ENCODE measurements around the gene TBC1D8B. TPM values are rescaled to one million over a fixed set of nuclear protein-coding genes. Genes with fewer than 3 reads are reported as not detected.

The TBC1D8B gene
- total and polyA plus RNA-seq, 9 of the 15 experiments (the other 6 are each of a cell fraction or from before 2014, with no cell fraction given): 0.04 to 0.36 (median 0.10) TPM; not detected in 1

DNA sequence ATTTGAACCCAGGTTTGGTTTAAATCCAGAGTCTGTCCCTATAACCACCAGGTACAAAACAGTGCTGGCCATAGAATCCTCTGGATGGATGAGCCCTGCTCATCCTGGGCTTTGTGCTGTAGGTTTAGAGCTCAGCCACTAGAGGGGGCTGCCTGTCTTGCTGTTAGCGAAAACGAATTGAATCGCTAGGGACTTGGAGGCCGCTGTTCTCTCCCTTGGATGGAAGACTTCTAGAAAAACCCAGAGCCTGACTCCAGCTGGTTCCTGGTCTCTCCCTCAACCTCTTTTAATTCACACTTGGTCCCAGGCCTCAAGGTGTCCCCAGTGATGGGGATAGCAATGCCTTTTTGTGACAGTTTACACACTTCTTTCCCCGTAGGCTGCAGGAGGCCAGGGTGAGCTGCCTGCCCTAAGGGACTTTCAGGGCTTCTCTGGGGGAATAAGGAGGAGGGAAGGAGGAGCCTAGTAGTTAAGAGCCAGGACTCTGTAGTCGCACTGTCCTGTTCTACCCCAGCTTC is 92.0 kb downstream of the TBC1D8B start (continued):
- TF ChIP-seq, protein P1, sequence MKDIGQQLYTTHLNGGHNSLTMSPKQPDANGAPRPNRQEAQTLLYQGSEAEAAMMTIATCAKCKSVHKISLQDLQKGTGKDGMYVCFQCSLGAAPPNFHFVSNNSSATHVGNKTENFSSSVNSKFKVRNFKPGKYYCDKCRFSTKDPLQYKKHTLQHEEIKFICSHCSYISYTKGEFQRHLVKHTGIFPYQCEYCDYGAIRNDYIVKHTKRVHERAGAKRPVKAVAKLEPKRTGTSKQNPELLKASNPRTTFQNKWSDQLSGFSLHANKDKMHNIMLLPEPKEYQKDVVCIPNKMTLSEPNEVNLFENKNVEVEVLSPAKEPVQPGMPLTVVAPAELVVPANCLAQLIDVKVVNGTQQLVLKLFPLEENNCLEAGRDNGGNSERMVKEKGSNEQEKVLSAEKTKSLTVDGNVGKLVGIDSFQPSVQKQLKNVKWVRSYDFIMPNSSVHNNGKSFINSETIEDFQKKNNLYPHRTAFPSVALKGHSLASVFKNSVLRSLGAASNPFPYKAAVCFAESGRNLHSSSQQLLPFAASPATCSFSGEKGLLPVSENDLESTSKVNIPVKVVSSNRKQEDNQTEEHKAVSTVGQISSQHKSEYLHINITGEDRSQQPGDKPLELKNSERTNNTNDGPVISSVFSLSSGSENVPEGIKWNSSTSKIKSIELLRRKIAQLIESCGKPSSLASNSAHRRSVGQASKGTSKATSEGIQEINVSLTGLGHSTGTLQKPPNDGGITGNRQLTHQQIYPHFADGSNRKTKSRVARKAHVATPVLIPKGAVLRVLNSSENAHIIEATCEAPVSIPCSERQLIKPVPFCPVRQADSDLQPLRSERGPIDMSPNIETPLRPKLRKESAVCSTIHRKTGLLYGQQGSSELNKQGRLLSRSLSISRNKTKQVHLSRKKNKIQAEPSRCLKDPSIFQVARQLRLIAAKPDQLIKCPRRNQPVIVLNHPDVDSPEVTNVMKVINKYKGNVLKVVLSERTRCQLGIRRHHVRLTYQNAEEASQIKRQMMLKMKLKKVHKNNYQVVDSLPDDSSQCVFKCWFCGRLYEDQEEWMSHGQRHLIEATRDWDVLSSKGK (CRISPR knock-in tag; IDR thresholded peaks at IDR 0.05): no peak
- TF ChIP-seq, protein P2, sequence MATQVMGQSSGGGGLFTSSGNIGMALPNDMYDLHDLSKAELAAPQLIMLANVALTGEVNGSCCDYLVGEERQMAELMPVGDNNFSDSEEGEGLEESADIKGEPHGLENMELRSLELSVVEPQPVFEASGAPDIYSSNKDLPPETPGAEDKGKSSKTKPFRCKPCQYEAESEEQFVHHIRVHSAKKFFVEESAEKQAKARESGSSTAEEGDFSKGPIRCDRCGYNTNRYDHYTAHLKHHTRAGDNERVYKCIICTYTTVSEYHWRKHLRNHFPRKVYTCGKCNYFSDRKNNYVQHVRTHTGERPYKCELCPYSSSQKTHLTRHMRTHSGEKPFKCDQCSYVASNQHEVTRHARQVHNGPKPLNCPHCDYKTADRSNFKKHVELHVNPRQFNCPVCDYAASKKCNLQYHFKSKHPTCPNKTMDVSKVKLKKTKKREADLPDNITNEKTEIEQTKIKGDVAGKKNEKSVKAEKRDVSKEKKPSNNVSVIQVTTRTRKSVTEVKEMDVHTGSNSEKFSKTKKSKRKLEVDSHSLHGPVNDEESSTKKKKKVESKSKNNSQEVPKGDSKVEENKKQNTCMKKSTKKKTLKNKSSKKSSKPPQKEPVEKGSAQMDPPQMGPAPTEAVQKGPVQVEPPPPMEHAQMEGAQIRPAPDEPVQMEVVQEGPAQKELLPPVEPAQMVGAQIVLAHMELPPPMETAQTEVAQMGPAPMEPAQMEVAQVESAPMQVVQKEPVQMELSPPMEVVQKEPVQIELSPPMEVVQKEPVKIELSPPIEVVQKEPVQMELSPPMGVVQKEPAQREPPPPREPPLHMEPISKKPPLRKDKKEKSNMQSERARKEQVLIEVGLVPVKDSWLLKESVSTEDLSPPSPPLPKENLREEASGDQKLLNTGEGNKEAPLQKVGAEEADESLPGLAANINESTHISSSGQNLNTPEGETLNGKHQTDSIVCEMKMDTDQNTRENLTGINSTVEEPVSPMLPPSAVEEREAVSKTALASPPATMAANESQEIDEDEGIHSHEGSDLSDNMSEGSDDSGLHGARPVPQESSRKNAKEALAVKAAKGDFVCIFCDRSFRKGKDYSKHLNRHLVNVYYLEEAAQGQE (IDR thresholded peaks at IDR 0.05; ENCODE audit: borderline replicate concordance): peak; percentile 43
- TF ChIP-seq, protein P2 (CRISPR knock-in tag; IDR thresholded peaks at IDR 0.05; ENCODE audit: low read depth): no peak
- TF ChIP-seq ZNF551 (CRISPR knock-in tag; IDR thresholded peaks at IDR 0.05) (no peak), SMC3 (conservative IDR thresholded peaks at IDR 0.05; ENCODE audit: insufficient read depth, low read depth, low read length) (peak; percentile 65), ZNF436 (CRISPR knock-in tag; IDR thresholded peaks at IDR 0.05) (no peak), CBFB (CRISPR knock-in tag; IDR thresholded peaks at IDR 0.05) (no peak), HLTF (IDR thresholded peaks at IDR 0.05) (no peak), ETV5 (CRISPR knock-in tag; IDR thresholded peaks at IDR 0.05; ENCODE audit: low read depth) (no peak)
- TF ChIP-seq, protein P3, sequence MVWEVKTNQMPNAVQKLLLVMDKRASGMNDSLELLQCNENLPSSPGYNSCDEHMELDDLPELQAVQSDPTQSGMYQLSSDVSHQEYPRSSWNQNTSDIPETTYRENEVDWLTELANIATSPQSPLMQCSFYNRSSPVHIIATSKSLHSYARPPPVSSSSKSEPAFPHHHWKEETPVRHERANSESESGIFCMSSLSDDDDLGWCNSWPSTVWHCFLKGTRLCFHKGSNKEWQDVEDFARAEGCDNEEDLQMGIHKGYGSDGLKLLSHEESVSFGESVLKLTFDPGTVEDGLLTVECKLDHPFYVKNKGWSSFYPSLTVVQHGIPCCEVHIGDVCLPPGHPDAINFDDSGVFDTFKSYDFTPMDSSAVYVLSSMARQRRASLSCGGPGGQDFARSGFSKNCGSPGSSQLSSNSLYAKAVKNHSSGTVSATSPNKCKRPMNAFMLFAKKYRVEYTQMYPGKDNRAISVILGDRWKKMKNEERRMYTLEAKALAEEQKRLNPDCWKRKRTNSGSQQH (CRISPR knock-in tag; IDR thresholded peaks at IDR 0.05): no peak
